DMS 273 (cell line): ENCODE measurements around the gene MAB21L3.

ENCODE experiments used
- DNase-seq: peaks from one replicate; lab custom pipeline; 2025; ENCODE audit not compliant: unreplicated experiment; lab: John Stamatoyannopoulos, UW

The MAB21L3 gene

GRCh38 chr1:116107371-116107770 is 3.8 kb upstream of the MAB21L3 start:
- DNase-seq, result no peak

- no peak for DNase-seq
Observed at GRCh38 chr1:116111524-116112021, 374 bp downstream of the MAB21L3 start.

GRCh38 chr1:116112388-116113140 is 1.4 kb downstream of the MAB21L3 start:
- DNase-seq, result no peak

- no peak for DNase-seq
Observed at GRCh38 chr1:116113615-116114014, 2.4 kb downstream of the MAB21L3 start.

GRCh38 chr1:116115476-116116439 is 4.6 kb downstream of the MAB21L3 start:
- no peak for DNase-seq

GRCh38 chr1:116118471-116118870 is 7.3 kb downstream of the MAB21L3 start:
- no peak for DNase-seq

GRCh38 chr1:116119876-116120275 is 8.7 kb downstream of the MAB21L3 start:
- no peak for DNase-seq

- no peak for DNase-seq
Observed at GRCh38 chr1:116122955-116123757, 12.0 kb downstream of the MAB21L3 start.

GRCh38 chr1:116123837-116124533 is 12.8 kb downstream of the MAB21L3 start:
- no peak for DNase-seq

GRCh38 chr1:116125758-116126157 is 14.6 kb downstream of the MAB21L3 start:
- no peak for DNase-seq

- no peak for DNase-seq
Observed at GRCh38 chr1:116126281-116126680, 15.1 kb downstream of the MAB21L3 start.

GRCh38 chr1:116127123-116127847 is 16.1 kb downstream of the MAB21L3 start:
- no peak for DNase-seq

- no peak for DNase-seq
Observed at GRCh38 chr1:116127848-116128540, 16.8 kb downstream of the MAB21L3 start.

- DNase-seq, result no peak
Observed at GRCh38 chr1:116128664-116129063, 17.5 kb downstream of the MAB21L3 start.

GRCh38 chr1:116129537-116129936 is 18.3 kb downstream of the MAB21L3 start:
- no peak for DNase-seq

GRCh38 chr1:116130356-116130755 is 19.2 kb downstream of the MAB21L3 start:
- DNase-seq, result peak; percentile 23

- no peak for DNase-seq
Observed at GRCh38 chr1:116131170-116131569, 20.0 kb downstream of the MAB21L3 start.

GRCh38 chr1:116131866-116132605 is 20.8 kb downstream of the MAB21L3 start:
- no peak for DNase-seq
